GM21529 (cell line): ENCODE results near the gene SLC25A21.
"Not testable (repeated sequence)": the region's sequence is repeated elsewhere in the genome, so short reads cannot be mapped to it uniquely, and the experiment has no call there.

Experiments
- ATAC-seq: cut with Tn5 transposase; IDR thresholded peaks from one replicate; pipeline ENCODE4 v1.9.1; 2021; ENCODE audit not compliant: unreplicated experiment

The SLC25A21 gene

GRCh38 chr14:37172024-37172869 lies at the start of gene SLC25A21:
SLC25A21 (minus strand) TSS chr14:37172606.
- ATAC-seq = no peak

- ATAC-seq = no peak
Measured at GRCh38 chr14:37221073-37221472, 48.7 kb upstream of the SLC25A21 start.

- ATAC-seq = no peak
Measured at GRCh38 chr14:37215345-37215744, 42.9 kb upstream of the SLC25A21 start.

- no peak for ATAC-seq
Measured at GRCh38 chr14:37213016-37213415, 40.6 kb upstream of the SLC25A21 start.

GRCh38 chr14:37210448-37210847 lies 38.0 kb upstream of the SLC25A21 start:
- ATAC-seq = no peak

- ATAC-seq = not testable (repeated sequence)
Measured at GRCh38 chr14:37209617-37210016, 37.2 kb upstream of the SLC25A21 start.

GRCh38 chr14:37205623-37206605 lies 33.5 kb upstream of the SLC25A21 start:
- ATAC-seq = not testable (repeated sequence)

GRCh38 chr14:37203423-37203822 lies 31.0 kb upstream of the SLC25A21 start:
- ATAC-seq = no peak

GRCh38 chr14:37202812-37203211 lies 30.4 kb upstream of the SLC25A21 start:
- ATAC-seq = no peak

DNA sequence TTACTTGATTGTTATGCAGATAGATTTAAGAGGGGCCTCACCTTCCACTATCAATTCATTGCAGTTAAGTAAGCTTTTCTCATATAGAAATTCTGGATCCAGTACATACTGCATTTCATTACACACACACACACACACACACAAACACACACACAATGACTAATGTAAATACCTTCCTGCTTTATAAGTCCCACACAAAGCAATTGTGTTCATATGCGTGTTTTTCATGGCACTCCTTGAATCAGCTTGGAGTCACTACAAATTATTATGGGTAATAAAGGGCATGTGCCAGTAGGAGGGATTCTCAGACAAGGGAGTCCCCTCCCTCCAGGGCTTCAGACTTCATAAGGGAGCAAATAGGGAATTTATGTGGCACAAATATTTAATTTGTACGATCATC lies 29.9 kb upstream of the SLC25A21 start:
- no peak for ATAC-seq

DNA sequence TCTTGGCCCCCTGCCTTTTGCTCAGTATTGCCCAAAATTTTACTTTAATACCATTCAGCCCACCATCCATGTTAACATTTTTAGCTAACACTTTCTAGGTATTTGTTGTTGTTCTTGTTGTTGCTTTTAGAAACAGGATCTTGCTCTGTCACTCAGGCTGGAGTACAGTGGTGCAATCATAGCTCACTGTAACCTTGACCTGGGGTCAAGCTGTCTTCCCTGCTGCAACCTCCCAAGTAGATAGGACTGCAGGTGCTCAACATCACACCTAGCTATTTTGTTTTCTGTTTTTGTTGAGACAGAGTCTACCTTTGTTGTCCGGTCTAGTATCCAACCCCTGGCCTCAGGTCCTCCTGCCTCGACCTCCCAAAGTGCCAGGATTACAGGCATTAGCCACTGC lies 29.3 kb upstream of the SLC25A21 start:
- no peak for ATAC-seq

- ATAC-seq = no peak
Measured at GRCh38 chr14:37198907-37199306, 26.5 kb upstream of the SLC25A21 start.

- no peak for ATAC-seq
Measured at GRCh38 chr14:37198273-37198598, 25.8 kb upstream of the SLC25A21 start.

DNA sequence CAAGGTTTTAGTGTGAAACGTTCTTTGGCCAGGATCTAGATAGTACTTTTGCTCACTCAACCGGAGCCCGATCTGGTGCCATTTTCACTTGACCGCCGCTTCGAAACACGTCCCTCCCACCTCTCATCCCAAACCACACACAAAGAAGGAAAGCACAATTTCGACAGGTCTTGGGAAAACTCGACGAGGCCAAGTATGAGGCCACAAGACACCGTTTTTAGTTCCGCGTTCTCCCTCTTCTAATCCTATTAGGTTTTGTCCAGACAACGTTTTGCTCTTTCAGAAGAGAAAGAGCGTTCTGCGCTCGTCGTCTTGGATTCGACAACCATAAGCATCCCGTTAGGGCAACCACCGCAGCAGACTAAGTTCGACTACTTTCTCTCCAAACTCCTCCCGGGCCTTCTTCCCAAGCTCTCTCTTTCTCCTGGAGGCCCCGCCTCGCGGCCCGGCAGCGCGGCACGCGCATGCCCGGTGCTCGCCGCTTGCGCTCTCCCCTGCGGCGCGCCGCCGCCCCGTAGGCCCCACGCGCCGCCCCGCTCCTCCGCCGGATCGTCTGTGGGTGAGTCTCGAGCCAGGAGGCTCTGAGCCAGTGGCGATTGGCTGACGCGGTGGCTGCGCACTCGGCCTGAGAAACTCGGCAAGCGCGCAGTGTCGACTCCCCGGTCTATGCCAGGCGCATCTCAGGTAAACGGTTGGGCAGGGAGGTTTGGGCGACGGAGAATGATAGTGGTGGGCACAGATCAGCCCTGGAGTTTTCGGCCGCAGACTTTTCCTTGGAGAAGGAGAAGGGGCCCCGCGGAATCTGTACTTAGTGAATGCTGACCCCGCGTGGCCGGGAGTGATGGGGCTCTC lies 25.2 kb upstream of the SLC25A21 start, which contains the start of gene MIPOL1:
Gene MIPOL1 (plus strand): TSS at position 517 of the 852 bp plus-strand sequence. CDS start 49,952 bp downstream, outside the sequence.
- no peak for ATAC-seq

DNA sequence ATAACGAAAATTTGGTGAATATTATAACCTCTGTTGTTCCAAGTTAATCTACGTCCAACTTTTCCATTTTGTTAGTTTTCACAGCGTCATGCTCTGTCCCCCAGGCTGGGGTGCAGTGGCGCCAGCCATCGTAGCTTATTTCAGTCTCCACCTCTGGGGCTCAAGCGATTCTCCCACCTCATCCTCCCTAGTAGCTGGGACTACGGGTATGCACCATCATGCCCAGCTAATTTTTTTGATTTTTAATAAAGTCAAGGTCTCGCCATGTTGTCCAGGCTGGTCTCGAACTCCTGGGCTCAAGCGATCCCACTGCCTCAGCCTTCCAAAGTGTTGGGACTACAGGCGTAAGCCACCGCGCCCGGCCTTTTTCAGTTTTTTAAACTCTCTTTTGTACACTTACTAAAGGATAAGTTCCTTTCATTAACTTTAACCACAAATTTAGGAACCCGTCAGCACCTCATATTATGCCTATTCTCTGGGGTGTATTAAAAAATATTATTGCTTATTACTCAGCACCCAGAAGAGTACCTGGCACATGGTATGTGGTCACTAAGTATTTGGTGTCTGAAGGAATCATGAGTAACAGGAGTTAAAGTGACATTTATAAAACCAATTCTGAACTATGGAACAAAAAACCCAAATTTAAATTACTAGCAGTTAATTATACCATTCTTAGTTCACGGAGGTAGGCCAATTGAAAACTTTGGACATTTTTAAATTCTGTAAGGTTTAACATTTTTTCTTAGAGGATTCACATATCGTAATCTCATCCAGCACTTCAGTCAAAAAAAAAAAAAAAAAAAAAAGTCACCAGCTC lies 24.4 kb upstream of the SLC25A21 start:
- ATAC-seq = no peak

GRCh38 chr14:37195327-37195726 lies 22.9 kb upstream of the SLC25A21 start:
- no peak for ATAC-seq

GRCh38 chr14:37194698-37195097 lies 22.3 kb upstream of the SLC25A21 start:
- no peak for ATAC-seq

GRCh38 chr14:37189733-37190132 lies 17.3 kb upstream of the SLC25A21 start:
- ATAC-seq = not testable (repeated sequence)

- ATAC-seq = not testable (repeated sequence)
Measured at GRCh38 chr14:37187840-37188577, 15.6 kb upstream of the SLC25A21 start.
